ENCODE data around the gene POLR3G. TPM values are rescaled to one million over a fixed set of nuclear protein-coding genes. Genes with fewer than 3 reads are reported as not detected.

POLR3G gene
- polyA plus RNA-seq (2011; rRNA removed) (0.87 and 2.2 TPM in 2 replicates), polyA minus RNA-seq (2011; rRNA and poly(A)+ RNA removed) (0.82 and 2.1 TPM in 2 replicates)

GRCh38 chr5:90474235-90475107 lies at the start of gene POLR3G, which contains the start of gene MBLAC2:
TSS of gene POLR3G (plus strand) at chr5:90474864. CDS start at chr5:90485568, 10,704 bp downstream.
TSS of gene MBLAC2 (minus strand) at chr5:90474771. CDS start at chr5:90474292, 479 bp downstream.
- ChIA-PET CTCF (interaction anchor here (1.0 to 1.6 kb wide), 6 partner anchors 8 to 65 kb away, joined by 3 to 4 read pairs (median 3); partner anchors contain the start of gene CETN3), POLR2A (no interaction called here)
- Histone ChIP-seq H3K4me3 (ENCODE audit: low read depth, low read length) (peak within 1 kb of the TSS; percentile 74), H3K27me3 (ENCODE audit: control insufficient read depth, insufficient read depth, low read length) (no peaks in the 10 kb centered on the region), H3K36me3 (ENCODE audit: control insufficient read depth, insufficient read depth, low read length) (no peaks in the 10 kb centered on the region)
- peak; percentile 34 for DNase-seq (ENCODE audit: low read depth)
- TF ChIP-seq CTCF (IDR thresholded peaks at IDR 0.05; ENCODE audit: insufficient read depth, low read depth, low read length): peak; percentile 69

- no peaks in the 10 kb centered on the region for H3K36me3 ChIP-seq (ENCODE audit: control insufficient read depth, insufficient read depth, low read length)
- TF ChIP-seq CTCF (IDR thresholded peaks at IDR 0.05; ENCODE audit: insufficient read depth, low read depth, low read length): peak; percentile 74
- no peaks in the 10 kb centered on the region for H3K27me3 ChIP-seq (ENCODE audit: control insufficient read depth, insufficient read depth, low read length)
- DNase-seq (ENCODE audit: low read depth): no peak
- ChIA-PET POLR2A (no interaction called here), CTCF (interaction anchor here (0.6 to 1.9 kb wide), 3 partner anchors 12 to 1709 kb away, joined by 3 to 7 read pairs (median 3); no protein-coding TSS in a partner anchor)
- H3K4me3 ChIP-seq (ENCODE audit: low read depth, low read length): no peak overlapping the region
Observed at GRCh38 chr5:90434116-90434714, 40.4 kb upstream of the POLR3G start.

- TF ChIP-seq CTCF (IDR thresholded peaks at IDR 0.05; ENCODE audit: insufficient read depth, low read depth, low read length): no peak
- ChIA-PET CTCF (interaction anchor here (1.9 to 4.6 kb wide), 4 partner anchors 9 to 346 kb away, joined by 6 to 44 read pairs (median 16); partner anchors contain the start of gene LYSMD3), POLR2A (no interaction called here)
- no peak for DNase-seq (ENCODE audit: low read depth)
- Histone ChIP-seq H3K36me3 (ENCODE audit: control insufficient read depth, insufficient read depth, low read length) (no peaks in the 10 kb centered on the region), H3K27me3 (ENCODE audit: control insufficient read depth, insufficient read depth, low read length) (no peaks in the 10 kb centered on the region), H3K4me3 (ENCODE audit: low read depth, low read length) (no peak overlapping the region)
Observed at GRCh38 chr5:90437663-90438062, 37.0 kb upstream of the POLR3G start.

GRCh38 chr5:90438100-90438499 lies 36.6 kb upstream of the POLR3G start:
- ChIA-PET POLR2A (no interaction called here), CTCF (interaction anchor here (0.6 to 4.6 kb wide), 5 partner anchors 9 to 346 kb away, joined by 4 to 44 read pairs (median 9); partner anchors contain the start of gene LYSMD3)
- no peak overlapping the region for H3K4me3 ChIP-seq (ENCODE audit: low read depth, low read length)
- H3K36me3 ChIP-seq (ENCODE audit: control insufficient read depth, insufficient read depth, low read length): no peaks in the 10 kb centered on the region
- TF ChIP-seq CTCF (IDR thresholded peaks at IDR 0.05; ENCODE audit: insufficient read depth, low read depth, low read length): no peak
- no peak for DNase-seq (ENCODE audit: low read depth)
- no peaks in the 10 kb centered on the region for H3K27me3 ChIP-seq (ENCODE audit: control insufficient read depth, insufficient read depth, low read length)

GRCh38 chr5:90440644-90441043 lies 34.0 kb upstream of the POLR3G start:
- POLR2A ChIA-PET: no interaction called here

More at GRCh38 chr5:90440644-90441043, 34.0 kb upstream of the POLR3G start:
- no peak for TF ChIP-seq CTCF (IDR thresholded peaks at IDR 0.05; ENCODE audit: insufficient read depth, low read depth, low read length)
- Histone ChIP-seq H3K4me3 (ENCODE audit: low read depth, low read length) (no peak overlapping the region), H3K36me3 (ENCODE audit: control insufficient read depth, insufficient read depth, low read length) (no peaks in the 10 kb centered on the region), H3K27me3 (ENCODE audit: control insufficient read depth, insufficient read depth, low read length) (no peaks in the 10 kb centered on the region)
- CTCF ChIA-PET: interaction anchor here (0.8 to 4.6 kb wide), 6 partner anchors 11 to 164 kb away, joined by 3 to 44 read pairs (median 5); partner anchors contain the start of gene LYSMD3
- no peak for DNase-seq (ENCODE audit: low read depth)
